Motor neuron (in vitro differentiated cells): ENCODE measurements around the gene DNAJC12. TPM values are rescaled to one million over a fixed set of nuclear protein-coding genes. Genes with fewer than 3 reads are reported as not detected.
"Not testable (repeated sequence)": the region's sequence is repeated elsewhere in the genome, so short reads cannot be mapped to it uniquely, and the experiment has no call there.

ENCODE experiments used
- ATAC-seq, 8 experiments: fragments of 200-7000 bp; cut with Tn5 transposase; replicated peaks in 6 of 8; 2 replicates each; pipeline ENCODE4 v1.8.0; 2021; ENCODE audit warnings: mild to moderate bottlenecking in 8 of 8, moderate library complexity in 8 of 8
- H3K27ac ChIP-seq, 2 donors: fragments of 250-450 bp; sonication (Bioruptor Pico); 2 replicates each; pipeline ENCODE4 v1.9.0; 2021; ENCODE audit warnings: antibody characterized with exemption in 2 of 2, mild to moderate bottlenecking in 2 of 2, moderate library complexity in 1 of 2
- H3K4me1 ChIP-seq, 2 donors: fragments of 250-450 bp; sonication (Bioruptor Pico); replicated peaks in 1 of 2; 2 replicates each; pipeline ENCODE4 v1.6.1; 2021; ENCODE audit warnings: antibody characterized with exemption in 2 of 2, mild to moderate bottlenecking in 2 of 2, moderate library complexity in 1 of 2
- H3K4me3 ChIP-seq, 5 donors: fragments of 250-450 bp; sonication (Bioruptor Pico); 2 replicates each; pipeline ENCODE4 v1.9.0; 2021; ENCODE audit warnings: antibody characterized with exemption in 5 of 5, mild to moderate bottlenecking in 5 of 5, moderate library complexity in 4 of 5
- WGBS, 10 experiments: fragments of 450-650 bp; shearing (Covaris generic); methylation state at CpG; one replicate each; pipeline ENCODE4 v1.0.0; 2022; 5-methylcytosine and 5-hydroxymethylcytosine counted together
- in situ Hi-C, 9 experiments: fragments of 400-800 bp; cut with MboI; loops; one replicate each; pipeline ENCODE4 v1.15.0; 2021; ENCODE audit warnings: low sequenced_read_pairs in 9 of 9, low pct_unique_long_range_greater_than_20kb in 2 of 9; ENCODE audit not compliant: unreplicated experiment in 9 of 9
- total RNA-seq, 8 experiments: library from RNA; unstranded; fragments of 300-600 nt; gene quantifications; 2 replicates each; pipeline versions ENCODE4 v1.2.3 to v1.2.4, GENCODE V29; 2022

The DNAJC12 gene
- total RNA-seq, 8 experiments from 2014 or later: 18.3 to 175 (median 50.1) TPM

GRCh38 chr10:67767244-67767643 is 70.7 kb downstream of the DNAJC12 start:
- 0 to 100% (median 73%) methylated on average over 1 to 2 of the region's 2 CpGs; no CpG with 5 or more reads in 4 of the 10 experiments for WGBS, 10 experiments
- peaks cover 0 to 5% of the 10 kb centered on the region in 2 donors for H3K4me1 ChIP-seq
- in situ Hi-C loops: no loop called here
- ATAC-seq: no peak
- H3K4me3 ChIP-seq: no peak overlapping the region
- H3K27ac ChIP-seq: no peak overlapping the region

- WGBS, 10 experiments: 0 to 5% (median 1%) methylated on average over 1 to 32 of the region's 56 CpGs; no CpG with 5 or more reads in 1 of the 10 experiments
- peak; percentile 84 to 92 (median 88) for ATAC-seq
- Histone ChIP-seq H3K27ac (peak overlapping the region; percentile 85 to 94), H3K4me1 (peaks cover 0 to 2% of the 10 kb centered on the region in 2 donors), H3K4me3 (peak overlapping the region; percentile 56 to 95 (median 80))
- in situ Hi-C loops: no loop called here
Measured at GRCh38 chr10:67764012-67764822, 73.8 kb downstream of the DNAJC12 start.

- 8 to 40% (median 25%) methylated on average over 1 to 7 of the region's 22 CpGs; no CpG with 5 or more reads in 6 of the 10 experiments for WGBS, 10 experiments
- peak in 6 of 8 experiments; percentile 39 to 56 (median 56) for ATAC-seq
- peak overlapping the region; percentile 56 to 95 (median 80) for H3K4me3 ChIP-seq
- in situ Hi-C loops: no loop called here
- H3K4me1 ChIP-seq: peaks cover 0 to 2% of the 10 kb centered on the region in 2 donors
- peak overlapping the region; percentile 85 to 94 for H3K27ac ChIP-seq
Measured at GRCh38 chr10:67763499-67764011, 74.4 kb downstream of the DNAJC12 start.

DNA sequence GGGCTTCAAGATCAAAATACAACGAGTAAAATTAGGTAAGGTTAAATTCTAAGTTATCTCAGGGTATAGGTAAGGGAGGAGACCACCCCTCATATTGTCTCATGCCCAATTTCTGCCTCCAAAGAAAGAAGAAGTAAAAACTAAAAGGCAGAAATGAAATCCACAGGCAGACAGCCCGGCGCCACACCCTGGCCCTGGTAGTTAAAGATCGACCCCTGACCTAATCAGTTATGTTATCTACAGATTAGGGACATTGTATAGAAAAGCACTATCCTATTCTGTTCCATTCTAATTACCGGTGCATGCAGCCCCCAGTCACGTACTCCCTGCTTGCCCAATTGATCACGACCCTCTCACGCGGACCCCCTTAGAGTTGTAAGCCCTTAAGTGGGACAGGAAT is 75.4 kb downstream of the DNAJC12 start:
- H3K4me1 ChIP-seq, H3K27ac ChIP-seq, ATAC-seq, H3K4me3 ChIP-seq, in situ Hi-C loops: not testable (repeated sequence)
- WGBS, 10 experiments: 76 to 100% (median 89%) methylated on average over 1 to 7 of the region's 9 CpGs; no CpG with 5 or more reads in 2 of the 10 experiments

DNA sequence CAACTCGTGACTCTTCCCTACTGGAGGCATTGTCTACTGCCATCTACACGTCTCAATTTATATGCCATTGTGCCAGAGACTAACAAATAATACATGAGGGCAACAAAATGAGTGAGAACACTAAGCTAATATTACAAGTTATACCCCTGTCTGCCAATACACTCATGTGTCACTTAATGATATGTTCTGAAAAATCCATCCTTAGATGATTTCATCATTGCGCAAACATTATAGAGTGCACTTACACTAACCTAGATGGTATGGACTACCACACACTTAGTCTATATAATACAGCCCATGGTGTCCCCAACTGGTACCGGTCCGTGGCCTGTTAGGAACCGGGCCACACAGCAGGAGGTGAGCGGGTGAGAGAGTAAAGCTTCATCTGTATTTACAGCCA is 77.7 kb downstream of the DNAJC12 start:
- no peak for ATAC-seq
- WGBS, 10 experiments: 46 to 95% (median 78%) methylated on average over 2 to 5 of the region's 7 CpGs; no CpG with 5 or more reads in 6 of the 10 experiments
- Histone ChIP-seq H3K4me3 (no peak overlapping the region), H3K27ac (no peak overlapping the region), H3K4me1 (peaks cover 0 to 2% of the 10 kb centered on the region in 2 donors)
- in situ Hi-C loops: no loop called here

Other genes starting within 250 kb of the DNAJC12 start
- 1 to 10 TPM in 3 of 8 experiments, under 1 TPM in 5; 0.05 to 4.6 (median 0.48) TPM for gene CTNNA3, start 142.0 kb downstream of the DNAJC12 start, total RNA-seq
- gene SIRT1, start 46.5 kb upstream of the DNAJC12 start, total RNA-seq: 10 to 100 TPM in 7 of 8 experiments, 1 to 10 TPM in 1; 6.1 to 23.9 (median 18.6) TPM
- gene HERC4, start 237.1 kb upstream of the DNAJC12 start, total RNA-seq: 10 to 100 TPM; 16.4 to 80.5 (median 40.3) TPM